GM18499 (cell line): ENCODE results near the gene RAPGEF1.

Source experiments
- ATAC-seq: cut with Tn5 transposase; IDR thresholded peaks from one replicate; pipeline ENCODE4 v1.9.1; 2021; ENCODE audit warnings: moderate number of reproducible peaks; ENCODE audit not compliant: insufficient read depth, unreplicated experiment

The RAPGEF1 gene

DNA sequence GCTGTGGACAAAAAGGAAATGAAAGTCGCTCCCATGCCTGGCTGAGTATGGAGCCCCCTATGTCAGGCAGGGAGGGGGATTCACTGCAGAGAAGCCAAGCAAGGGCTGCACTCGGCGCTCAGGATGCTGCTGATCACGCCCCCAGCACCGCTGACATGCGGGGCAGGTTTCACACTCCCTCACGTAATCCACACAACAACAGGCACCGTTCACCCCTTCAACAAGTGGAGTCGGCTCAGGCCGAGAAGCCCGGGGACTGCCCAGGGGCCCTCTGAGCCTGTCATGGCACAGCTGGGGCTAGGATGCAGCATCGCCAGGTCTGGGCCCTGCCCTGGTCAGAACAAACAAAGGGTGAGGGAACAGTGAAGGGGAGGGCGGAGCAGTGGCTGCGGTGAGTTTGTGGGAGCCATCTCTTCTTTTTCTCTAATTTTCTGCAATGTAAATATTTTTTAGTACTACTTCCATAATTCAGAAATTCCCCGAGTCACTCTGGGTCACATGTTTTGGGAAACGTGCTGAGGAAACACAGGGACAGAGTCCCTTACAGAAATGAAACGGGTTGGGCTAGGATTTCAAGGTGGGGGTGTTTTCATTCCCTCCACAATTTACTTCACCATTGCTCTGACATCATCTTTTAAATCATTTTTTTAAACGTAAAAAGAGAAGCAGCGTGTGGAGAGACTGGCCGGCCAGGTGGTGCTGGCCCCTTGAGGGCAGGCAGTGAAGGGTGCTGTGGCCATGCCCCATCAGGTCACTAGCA is 144.8 kb downstream of the RAPGEF1 start:
- no peak for ATAC-seq

DNA sequence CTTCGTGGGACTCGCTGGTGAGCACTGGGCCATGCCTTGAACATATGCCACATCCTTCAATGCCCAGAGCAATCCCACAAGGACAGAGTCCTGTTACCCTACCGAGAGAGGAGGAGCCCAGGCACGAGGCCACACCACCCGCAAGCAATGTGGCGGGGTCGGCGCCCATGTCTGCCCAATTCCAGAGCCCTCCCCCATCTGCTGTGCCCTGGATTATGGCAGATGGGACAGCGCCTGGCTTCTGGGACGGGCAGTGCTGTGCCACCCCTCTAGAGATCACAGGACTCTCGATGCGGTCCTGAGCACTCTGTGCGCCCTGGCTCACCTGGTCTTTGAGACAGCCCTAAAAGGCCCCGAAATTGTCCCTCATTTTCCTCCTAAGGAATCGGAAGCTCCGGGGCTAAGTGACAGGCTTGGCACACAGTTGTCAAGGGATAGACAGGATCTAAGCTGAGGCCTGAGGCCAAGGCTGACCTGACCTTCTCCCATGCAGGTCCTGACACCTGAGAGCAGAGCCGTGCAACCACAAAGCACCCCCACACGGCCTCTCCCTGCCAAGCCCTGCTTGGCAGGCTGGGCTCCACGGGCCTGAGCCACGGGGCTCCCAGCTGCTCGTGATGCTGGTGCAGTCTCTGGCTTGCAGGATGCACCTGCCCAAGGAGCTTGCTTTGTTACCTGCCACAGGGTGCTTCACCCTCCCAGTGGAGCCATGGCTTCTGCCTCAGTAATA is 145.8 kb downstream of the RAPGEF1 start:
- no peak for ATAC-seq

- ATAC-seq, result no peak
Measured at GRCh38 chr9:131593091-131593820, 146.6 kb downstream of the RAPGEF1 start.

DNA sequence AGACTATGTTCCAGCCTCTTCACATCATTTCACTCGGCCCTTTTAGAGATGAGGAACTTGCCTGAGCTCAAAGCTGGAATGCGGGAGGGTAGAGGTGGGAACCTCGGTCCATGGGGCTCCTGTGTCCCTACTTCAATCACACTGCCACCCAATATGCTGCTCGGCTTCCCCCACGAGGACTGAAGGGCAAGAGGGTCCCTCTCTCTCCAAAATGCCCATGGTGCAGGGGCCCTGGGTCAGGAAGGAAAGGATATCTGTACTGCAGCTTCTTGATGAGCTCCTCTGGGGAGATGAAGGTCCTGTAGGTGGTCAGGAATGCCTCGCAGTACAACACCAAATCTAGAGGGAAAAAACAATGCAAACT is 148.0 kb downstream of the RAPGEF1 start:
- ATAC-seq, result no peak

DNA sequence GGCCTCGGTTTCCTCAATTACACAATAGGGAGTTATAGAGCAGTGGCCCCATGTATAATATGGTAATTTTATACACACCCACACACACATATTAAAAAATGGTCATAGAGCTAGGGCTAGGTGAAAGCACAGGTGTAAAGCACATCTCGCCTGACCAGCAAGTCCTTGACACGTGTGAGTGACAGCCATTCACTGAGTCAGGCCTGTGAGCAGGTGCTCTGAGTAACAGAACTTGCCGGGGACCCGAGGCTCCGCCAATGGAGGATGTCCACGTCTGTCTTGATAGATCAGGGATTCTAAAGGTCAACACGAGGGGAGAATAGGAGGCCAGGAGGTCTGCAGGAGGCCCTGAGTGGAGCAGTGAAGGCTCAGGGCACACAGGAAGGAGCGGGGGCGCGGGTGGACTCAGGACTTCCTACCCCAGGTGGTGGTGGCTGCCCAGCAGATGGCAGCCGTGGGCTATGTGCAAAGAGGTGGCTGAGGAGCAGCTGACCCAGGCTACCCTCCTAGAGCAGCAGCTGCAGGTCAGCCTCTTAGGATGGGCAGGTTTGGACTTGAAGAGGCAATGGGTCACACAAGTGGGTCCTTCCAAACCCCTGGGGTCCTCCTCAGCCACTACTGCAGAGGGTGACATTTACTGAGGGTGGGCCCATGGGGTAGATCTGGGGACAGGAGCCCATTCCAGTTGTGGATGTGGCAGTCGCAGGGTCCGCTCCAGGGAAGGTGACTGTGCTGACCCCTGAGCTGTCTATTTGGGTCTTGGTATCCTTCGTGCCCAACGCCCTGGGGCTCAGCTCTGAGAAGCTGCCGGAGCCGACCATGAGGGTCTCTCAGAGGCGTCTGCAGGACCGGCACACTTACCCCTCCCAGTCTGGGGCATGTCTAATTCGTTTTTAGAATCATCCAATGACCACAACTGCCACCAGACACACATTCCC is 148.7 kb downstream of the RAPGEF1 start:
- no peak for ATAC-seq

GRCh38 chr9:131590449-131590848 is 149.4 kb downstream of the RAPGEF1 start:
- ATAC-seq, result no peak

DNA sequence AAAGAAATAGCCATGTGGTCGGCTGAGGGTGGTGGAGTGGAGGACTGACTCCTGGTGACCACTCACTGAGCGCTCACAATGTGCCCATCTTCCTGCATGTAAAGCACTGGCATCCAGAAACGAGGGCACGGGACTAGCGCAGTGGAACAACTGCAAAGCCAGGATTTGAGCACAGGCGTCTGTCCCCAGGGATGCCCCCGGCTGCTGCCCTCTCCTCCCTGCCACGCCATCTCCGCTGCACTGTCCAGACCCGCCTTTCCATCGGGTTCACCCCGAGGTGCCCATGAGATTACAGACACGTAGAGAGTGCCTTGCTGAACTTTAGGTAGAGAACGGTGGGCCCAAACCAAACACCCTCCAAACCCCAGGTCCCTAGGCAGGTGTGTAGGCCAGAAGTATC is 149.9 kb downstream of the RAPGEF1 start:
- no peak for ATAC-seq

- ATAC-seq, result no peak
Measured at GRCh38 chr9:131589124-131589711, 150.7 kb downstream of the RAPGEF1 start.

DNA sequence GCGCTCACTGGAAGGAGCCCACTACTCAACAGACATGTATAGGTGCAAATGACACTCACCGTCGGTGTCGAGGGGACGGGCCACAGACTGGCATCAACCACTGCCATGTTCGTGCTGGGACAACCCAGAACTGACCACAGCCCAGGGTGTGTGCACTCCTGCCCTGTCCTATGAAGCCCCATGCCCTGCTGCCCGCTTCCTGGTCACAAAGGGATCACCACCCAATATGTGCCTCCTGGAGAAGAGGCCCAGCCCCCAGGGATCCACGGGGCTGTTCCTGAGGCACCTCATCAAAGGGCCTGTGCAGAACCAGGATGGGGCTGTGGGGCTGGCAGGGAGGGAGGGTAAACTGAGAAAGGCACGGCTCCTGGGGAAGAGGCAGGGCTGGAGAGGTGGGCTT is 151.5 kb downstream of the RAPGEF1 start:
- no peak for ATAC-seq

DNA sequence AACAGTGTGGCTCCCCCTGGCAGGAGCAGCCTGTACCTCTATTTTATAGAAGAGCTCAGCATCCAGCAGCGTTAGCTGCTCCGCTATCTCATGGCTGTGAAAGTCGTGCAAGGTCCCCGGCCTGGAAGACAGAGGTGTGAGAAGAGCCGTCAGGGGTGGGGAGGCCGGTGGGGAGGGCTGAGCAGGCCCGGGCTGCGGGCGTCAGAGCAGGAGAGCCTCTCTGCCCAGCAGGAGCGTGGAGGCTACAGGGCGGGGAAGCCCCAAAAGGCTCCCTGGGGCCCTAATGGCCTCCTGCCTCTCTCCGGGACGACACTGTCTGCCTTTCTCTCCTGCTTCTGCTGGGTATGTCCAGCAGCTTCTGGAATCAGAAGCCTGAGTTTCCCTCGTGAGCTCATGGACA is 152.0 kb downstream of the RAPGEF1 start:
- no peak for ATAC-seq

GRCh38 chr9:131587331-131587730 is 152.5 kb downstream of the RAPGEF1 start:
- no peak for ATAC-seq

GRCh38 chr9:131585375-131585774 is 154.5 kb downstream of the RAPGEF1 start:
- no peak for ATAC-seq

GRCh38 chr9:131584858-131585257 is 155.0 kb downstream of the RAPGEF1 start:
- no peak for ATAC-seq

DNA sequence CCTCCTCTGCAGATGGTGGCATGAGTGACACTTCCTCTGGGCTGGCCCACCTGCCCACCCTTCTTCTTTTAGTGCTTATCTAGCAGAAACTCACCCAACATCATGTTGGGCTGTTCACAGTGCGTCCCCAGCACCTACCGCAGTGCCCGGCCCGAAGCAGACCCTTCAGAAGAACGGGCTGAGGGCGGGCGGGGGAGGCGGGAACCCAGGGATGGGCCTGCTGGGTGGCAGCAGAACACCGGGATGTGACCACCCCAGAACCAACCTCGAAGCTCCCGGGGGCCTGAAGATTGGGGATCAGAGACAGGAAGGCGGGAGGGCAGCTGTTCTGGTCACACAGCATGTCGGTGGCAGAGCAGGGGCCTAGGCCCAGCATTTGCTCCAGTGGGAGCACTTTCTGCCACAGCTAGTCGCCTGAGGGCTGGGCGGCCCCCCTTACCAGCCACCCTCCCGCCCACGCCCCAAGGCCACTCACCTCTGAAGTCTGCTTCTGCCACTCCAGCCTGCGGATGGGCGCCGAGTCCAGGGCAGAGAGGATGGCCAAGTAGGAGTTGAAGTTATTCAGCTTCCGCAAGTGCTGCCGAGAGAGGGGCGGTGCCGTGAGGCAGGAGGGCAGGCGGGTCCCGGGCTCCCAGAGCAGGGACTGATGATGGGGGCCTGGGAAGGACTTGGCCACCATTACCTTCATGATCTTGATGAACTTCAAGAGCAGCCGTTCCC is 155.9 kb downstream of the RAPGEF1 start:
- no peak for ATAC-seq

GRCh38 chr9:131583337-131583645 is 156.6 kb downstream of the RAPGEF1 start:
- no peak for ATAC-seq

DNA sequence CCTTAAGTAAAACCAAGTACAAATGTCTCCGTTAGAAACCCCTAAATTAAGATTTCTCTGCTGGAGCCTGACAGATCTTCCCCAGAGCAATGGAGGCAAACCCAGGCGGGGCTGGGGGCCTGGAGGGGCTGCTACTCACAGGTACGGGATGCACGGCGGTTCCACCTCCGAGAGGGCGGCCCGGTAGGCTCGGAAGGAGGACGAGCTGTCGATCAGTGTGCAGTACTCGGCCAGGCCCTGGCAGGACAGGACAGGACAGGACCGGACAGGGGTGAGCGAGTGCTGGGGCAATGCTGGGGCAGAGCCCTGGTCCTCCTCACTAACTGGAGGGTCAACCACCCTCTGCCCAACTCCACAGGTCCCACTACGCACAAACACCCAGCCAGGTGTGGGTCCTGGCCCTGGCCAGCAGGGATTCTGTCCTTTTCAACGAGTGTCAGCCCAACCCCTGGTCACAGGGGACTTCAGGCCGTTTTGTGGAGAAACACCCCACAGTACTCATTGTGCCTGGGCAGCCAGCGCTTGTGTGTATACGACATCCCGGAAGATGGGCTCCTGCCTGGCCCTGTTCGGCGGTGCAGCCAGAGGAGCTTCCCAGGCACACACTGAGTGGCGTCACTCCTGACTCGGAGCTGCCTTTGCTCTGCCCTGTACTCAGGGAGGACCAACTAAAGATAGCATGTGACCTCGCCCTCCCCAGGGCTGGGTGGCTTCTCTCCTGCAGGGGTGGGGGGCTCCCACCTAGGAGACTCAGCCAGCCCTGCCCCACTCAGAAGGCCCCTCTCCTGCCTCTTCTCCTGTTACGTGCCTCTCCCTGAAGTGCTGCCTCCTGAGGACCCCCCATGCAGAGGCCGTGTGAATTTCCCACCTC is 157.2 kb downstream of the RAPGEF1 start:
- ATAC-seq, result no peak

DNA sequence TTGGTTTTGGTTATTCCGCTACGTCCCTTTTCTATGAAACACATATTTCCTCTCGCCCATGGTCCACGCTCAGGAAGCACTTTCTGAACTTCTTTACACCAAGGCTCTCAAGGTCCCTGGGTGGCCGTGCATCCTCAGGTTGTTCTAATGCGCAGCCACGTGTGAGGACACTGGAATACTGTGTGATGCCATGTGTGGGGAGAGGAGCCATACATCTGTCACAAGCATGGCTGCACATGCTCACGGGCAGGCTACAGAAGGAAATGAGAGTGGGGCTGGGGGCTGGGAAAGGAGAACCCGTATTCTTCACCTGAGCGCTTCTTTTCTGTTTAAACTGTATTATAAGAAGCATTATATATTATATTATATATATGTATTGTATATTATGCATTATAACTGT is 157.8 kb downstream of the RAPGEF1 start:
- ATAC-seq, result no peak

- no peak for ATAC-seq
Measured at GRCh38 chr9:131580358-131580757, 159.5 kb downstream of the RAPGEF1 start.
